ENCODE data around the gene TASOR. TPM values are rescaled to one million over a fixed set of nuclear protein-coding genes. Genes with fewer than 3 reads are reported as not detected.
A peak's percentile ranks its signal among the peaks of the same experiment; 100 is the strongest.
"Not testable (repeated sequence)": the region's sequence is repeated elsewhere in the genome, so short reads cannot be mapped to it uniquely, and the experiment has no call there.

Gene TASOR
- total RNA-seq, 2 experiments from 2014 or later = 37.6 to 40.7 TPM

DNA sequence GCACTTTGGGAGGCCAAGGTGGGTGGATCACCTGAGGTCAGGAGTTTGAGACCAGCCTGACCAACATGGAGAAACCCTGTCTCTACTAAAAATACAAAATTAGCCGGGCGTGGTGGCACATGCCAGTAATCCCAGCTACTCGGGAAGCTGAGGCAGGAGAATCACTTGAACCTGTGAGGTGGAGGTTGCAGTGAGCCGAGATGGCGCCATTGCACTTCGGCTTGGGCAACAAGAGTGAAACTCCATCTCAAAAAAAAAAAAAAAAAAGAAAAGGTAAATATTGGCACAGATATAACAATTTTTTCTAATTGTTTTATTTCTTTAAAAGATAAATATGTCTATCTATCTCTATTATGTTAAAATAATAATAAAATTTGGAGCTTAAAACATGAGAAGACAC, 24.3 kb upstream of the TASOR start:
- POLR2A ChIA-PET = interaction anchor here (2.3 kb wide), 1 partner anchor 93 kb away, joined by 9 read pairs; no protein-coding TSS in a partner anchor
- intact Hi-C loops (cut with DNase I, micrococcal nuclease) = not testable (repeated sequence)

DNA sequence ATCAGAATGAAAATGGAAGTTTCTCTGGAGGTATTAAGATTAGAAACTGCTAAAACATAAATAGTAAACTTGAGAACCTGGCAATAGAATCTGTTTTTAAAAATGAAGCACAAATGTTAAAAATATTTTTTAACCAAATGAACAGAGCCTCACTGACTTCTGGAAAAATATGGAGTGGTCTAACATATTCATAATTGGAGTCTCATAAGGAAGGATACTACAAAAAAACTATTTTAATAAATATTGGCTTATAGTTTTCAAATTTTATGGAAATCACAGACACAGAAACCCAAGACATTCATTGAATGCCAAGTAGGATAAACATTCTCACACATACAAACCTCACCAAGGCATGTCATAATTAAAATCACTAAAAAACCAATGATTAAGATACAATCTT, 23.6 kb upstream of the TASOR start:
- no peaks in the 10 kb centered on the region for H3K27me3 ChIP-seq (ENCODE audit: control insufficient read depth in 1 of 2, insufficient read depth in 2 of 2, low read length in 2 of 2)
- ChIA-PET POLR2A (no interaction called here), CTCF (interaction anchor here (0.8 to 1.0 kb wide), 2 partner anchors 92 to 283 kb away, joined by 3 read pairs; no protein-coding TSS in a partner anchor)
- no peaks in the 10 kb centered on the region for H3K36me3 ChIP-seq (ENCODE audit: insufficient read depth, low read length)
- Mint-ChIP-seq H3K27me3 (no peaks in the 10 kb centered on the region), H3K4me1 (ENCODE audit: low read depth) (peaks cover 24% of the 10 kb centered on the region), H3K9me3 (no peaks in the 10 kb centered on the region), H3K36me3 (ENCODE audit: low read depth) (no peaks in the 10 kb centered on the region), H3K27ac (no peak overlapping the region), H3K4me3 (no peak overlapping the region)
- H3K9me3 ChIP-seq (ENCODE audit: control insufficient read depth in 1 of 2, insufficient read depth in 1 of 2, low read length in 2 of 2) = no peaks in the 10 kb centered on the region
- no peak overlapping the region for H3K4me3 ChIP-seq (ENCODE audit: low read length)
- ATAC-seq (ENCODE audit: poor library complexity) = no peak
- peaks cover 12% of the 10 kb centered on the region for H3K4me1 ChIP-seq (ENCODE audit: insufficient read depth, low read length)
- DNase-seq = no peak
- TF ChIP-seq, protein P1, sequence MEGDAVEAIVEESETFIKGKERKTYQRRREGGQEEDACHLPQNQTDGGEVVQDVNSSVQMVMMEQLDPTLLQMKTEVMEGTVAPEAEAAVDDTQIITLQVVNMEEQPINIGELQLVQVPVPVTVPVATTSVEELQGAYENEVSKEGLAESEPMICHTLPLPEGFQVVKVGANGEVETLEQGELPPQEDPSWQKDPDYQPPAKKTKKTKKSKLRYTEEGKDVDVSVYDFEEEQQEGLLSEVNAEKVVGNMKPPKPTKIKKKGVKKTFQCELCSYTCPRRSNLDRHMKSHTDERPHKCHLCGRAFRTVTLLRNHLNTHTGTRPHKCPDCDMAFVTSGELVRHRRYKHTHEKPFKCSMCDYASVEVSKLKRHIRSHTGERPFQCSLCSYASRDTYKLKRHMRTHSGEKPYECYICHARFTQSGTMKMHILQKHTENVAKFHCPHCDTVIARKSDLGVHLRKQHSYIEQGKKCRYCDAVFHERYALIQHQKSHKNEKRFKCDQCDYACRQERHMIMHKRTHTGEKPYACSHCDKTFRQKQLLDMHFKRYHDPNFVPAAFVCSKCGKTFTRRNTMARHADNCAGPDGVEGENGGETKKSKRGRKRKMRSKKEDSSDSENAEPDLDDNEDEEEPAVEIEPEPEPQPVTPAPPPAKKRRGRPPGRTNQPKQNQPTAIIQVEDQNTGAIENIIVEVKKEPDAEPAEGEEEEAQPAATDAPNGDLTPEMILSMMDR (IDR thresholded peaks at IDR 0.05) = no peak
- H3K27ac ChIP-seq (ENCODE audit: low read depth in 1 of 2, low read length in 2 of 2) = no peak overlapping the region
- intact Hi-C loops (cut with DNase I, micrococcal nuclease) = no loop called here

More for the DNA sequence above, 24.3 kb upstream of the TASOR start:
- H3K9me3 ChIP-seq (ENCODE audit: control insufficient read depth in 1 of 2, insufficient read depth in 1 of 2, low read length in 2 of 2); H3K27ac Mint-ChIP-seq; H3K27me3 ChIP-seq (ENCODE audit: control insufficient read depth in 1 of 2, insufficient read depth in 2 of 2, low read length in 2 of 2); H3K36me3 ChIP-seq (ENCODE audit: insufficient read depth, low read length); H3K27me3 Mint-ChIP-seq; H3K27ac ChIP-seq (ENCODE audit: low read depth in 1 of 2, low read length in 2 of 2); ATAC-seq (ENCODE audit: poor library complexity); H3K4me3 Mint-ChIP-seq; H3K4me3 ChIP-seq (ENCODE audit: low read length); H3K36me3 Mint-ChIP-seq (ENCODE audit: low read depth); H3K9me3 Mint-ChIP-seq: not testable (repeated sequence)
- peaks cover 10% of the 10 kb centered on the region for H3K4me1 ChIP-seq (ENCODE audit: insufficient read depth, low read length)
- DNase-seq = peak in 9 of 14 experiments; percentile 15 to 55 (median 31)
- peaks cover 22% of the 10 kb centered on the region for H3K4me1 Mint-ChIP-seq (ENCODE audit: low read depth)
- TF ChIP-seq, protein P1 (IDR thresholded peaks at IDR 0.05) = peak; percentile 31
- CTCF ChIA-PET = interaction anchor here (0.7 to 1.5 kb wide), 8 partner anchors 39 to 279 kb away, joined by 3 to 6 read pairs (median 4); no protein-coding TSS in a partner anchor

DNA sequence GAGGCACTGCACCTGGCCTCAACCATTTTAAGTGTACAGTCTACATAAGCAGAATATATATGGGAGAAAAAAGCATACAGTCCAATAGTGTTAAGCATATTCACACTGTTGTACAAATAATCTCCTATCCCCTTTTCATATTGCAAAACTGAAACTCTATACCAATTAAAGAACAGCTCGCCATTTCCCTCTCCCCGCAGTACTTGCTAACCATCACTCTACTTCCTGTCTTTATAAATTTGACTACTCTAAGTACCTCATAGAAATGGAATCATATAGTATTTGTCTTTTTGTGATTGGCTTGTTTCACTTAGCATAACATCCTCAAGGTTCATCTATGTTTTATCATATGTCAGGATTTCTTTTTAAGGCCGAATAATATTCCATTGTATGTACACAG, 21.6 kb upstream of the TASOR start:
- Histone ChIP-seq H3K9me3 (ENCODE audit: control insufficient read depth in 1 of 2, insufficient read depth in 1 of 2, low read length in 2 of 2) (no peaks in the 10 kb centered on the region), H3K4me1 (ENCODE audit: insufficient read depth, low read length) (peaks cover 12% of the 10 kb centered on the region), H3K27ac (ENCODE audit: low read depth in 1 of 2, low read length in 2 of 2) (no peak overlapping the region), H3K27me3 (ENCODE audit: control insufficient read depth in 1 of 2, insufficient read depth in 2 of 2, low read length in 2 of 2) (no peaks in the 10 kb centered on the region), H3K36me3 (ENCODE audit: insufficient read depth, low read length) (no peaks in the 10 kb centered on the region), H3K4me3 (ENCODE audit: low read length) (no peak overlapping the region)
- H3K4me1 Mint-ChIP-seq (ENCODE audit: low read depth) = peaks cover 29% of the 10 kb centered on the region
- no peaks in the 10 kb centered on the region for H3K9me3 Mint-ChIP-seq
- H3K27me3 Mint-ChIP-seq = no peaks in the 10 kb centered on the region
- TF ChIP-seq, protein P1 (IDR thresholded peaks at IDR 0.05) = no peak
- CTCF ChIA-PET = interaction anchor here (1.7 to 5.8 kb wide), 2 partner anchors 284 to 291 kb away, joined by 5 to 56 read pairs; no protein-coding TSS in a partner anchor
- no peaks in the 10 kb centered on the region for H3K36me3 Mint-ChIP-seq (ENCODE audit: low read depth)
- H3K27ac Mint-ChIP-seq = peak overlapping the region; percentile 0
- POLR2A ChIA-PET = interaction anchor here (0.8 to 4.3 kb wide), 8 partner anchors 20 to 284 kb away, joined by 3 to 84 read pairs (median 4); partner anchors contain the start of genes ARHGEF3 and TASOR
- H3K4me3 Mint-ChIP-seq = no peak overlapping the region
- ATAC-seq (ENCODE audit: poor library complexity) (peak; percentile 46), DNase-seq (peak in 1 of 14 experiments; percentile 35)
- intact Hi-C loops (cut with DNase I, micrococcal nuclease) = loop anchor here (5.0 kb wide), 3 partner anchors 48 to 213 kb away; no protein-coding TSS in a partner anchor

Data from CD4-positive, alpha-beta T cell (primary cell).